K562 (cell line): ENCODE data around the gene OR5K2. TPM values are rescaled to one million over a fixed set of nuclear protein-coding genes. Genes with fewer than 3 reads are reported as not detected.

Source experiments
- BMI1 ChIP-seq: fragments of 150-350 bp; IDR thresholded peaks from 2 replicates; pipeline ENCODE4 v1.6.1; 2014; ENCODE audit warnings: low read length
- CREB3 ChIP-seq: fragments of 450-650 bp; conservative IDR thresholded peaks from 2 replicates; pipeline ENCODE4 v1.6.1; 2016; ENCODE audit warnings: missing genetic modification characterization, low read depth, mild to moderate bottlenecking, missing compliant biosample characterization, moderate library complexity
- FIP1L1 ChIP-seq: fragments of 200-400 bp; formaldehyde crosslinking; IDR thresholded peaks from 2 replicates; pipeline ENCODE4 v1.6.1; 2018; ENCODE audit warnings: mild to moderate bottlenecking, low read depth, low read length; ENCODE audit not compliant: poor library complexity, severe bottlenecking
- GATAD2B ChIP-seq: fragments of 450-650 bp; IDR thresholded peaks from 2 replicates; pipeline ENCODE4 v1.6.1; 2017; ENCODE audit warnings: mild to moderate bottlenecking, borderline replicate concordance
- GTF2E2 ChIP-seq: fragments of 200-800 bp; sonication (Bioruptor generic); IDR thresholded peaks from 2 replicates; pipeline ENCODE4 v1.6.1; 2016; ENCODE audit warnings: missing genetic modification characterization, missing compliant biosample characterization
- ILF3 ChIP-seq: fragments of 450-650 bp; IDR thresholded peaks from 2 replicates; pipeline ENCODE4 v1.6.1; 2018; ENCODE audit warnings: antibody characterized with exemption, mild to moderate bottlenecking, moderate library complexity, borderline replicate concordance
- IRF2 ChIP-seq: sonication (generic); formaldehyde crosslinking; IDR thresholded peaks from 2 replicates; pipeline ENCODE4 v1.8.1; 2022; ENCODE audit warnings: mild to moderate bottlenecking, missing genetic modification reagents
- MAFG ChIP-seq: fragments of 450-650 bp; conservative IDR thresholded peaks from 2 replicates; pipeline ENCODE4 v1.6.1; 2016; ENCODE audit warnings: missing genetic modification characterization, missing compliant biosample characterization
- POLR2H ChIP-seq: IDR thresholded peaks from 2 replicates; pipeline ENCODE4 v1.6.1; 2016; ENCODE audit warnings: missing genetic modification characterization, low read depth, mild to moderate bottlenecking, control low read depth, missing compliant biosample characterization, moderate library complexity
- POLR3G ChIP-seq: IDR thresholded peaks from 2 replicates; pipeline ENCODE4 v1.6.1; 2011; ENCODE audit not compliant: insufficient read length, insufficient replicate concordance; ENCODE audit errors: extremely low read depth
- RBM34 ChIP-seq: fragments of 200-400 bp; formaldehyde crosslinking; IDR thresholded peaks from 2 replicates; pipeline ENCODE4 v1.6.1; 2018; ENCODE audit warnings: low read length, borderline replicate concordance; ENCODE audit not compliant: insufficient read depth
- SIN3A ChIP-seq, 2 experiments: fragments of 150-350 bp in 1 of 2; IDR thresholded peaks; 2 replicates each; pipeline ENCODE4 v1.6.1; 2011 to 2016; ENCODE audit warnings: borderline replicate concordance in 2 of 2, low read depth in 2 of 2, low read length in 2 of 2, mild to moderate bottlenecking in 2 of 2, moderate library complexity in 2 of 2; ENCODE audit not compliant: control insufficient read depth in 1 of 2
- SMAD3 ChIP-seq: fragments of 450-650 bp; formaldehyde crosslinking; conservative IDR thresholded peaks from 2 replicates; pipeline ENCODE4 v1.4.0; 2020; ENCODE audit warnings: mild to moderate bottlenecking
- SPI1 ChIP-seq: IDR thresholded peaks from 2 replicates; pipeline ENCODE4 v1.6.1; 2011; ENCODE audit warnings: low read depth, low read length, control low read depth, borderline replicate concordance
- THAP7 ChIP-seq: fragments of 250-450 bp; sonication (Bioruptor Pico); IDR thresholded peaks from 2 replicates; pipeline ENCODE4 v1.5.0; 2021
- THRB ChIP-seq: fragments of 450-650 bp; formaldehyde crosslinking; conservative IDR thresholded peaks from 2 replicates; pipeline ENCODE4 v1.4.0; 2022; ENCODE audit warnings: mild to moderate bottlenecking, missing genetic modification characterization
- ZBTB33 ChIP-seq: sonication (generic); formaldehyde crosslinking; IDR thresholded peaks from 2 replicates; pipeline ENCODE4 v1.8.1; 2023; ENCODE audit warnings: mild to moderate bottlenecking, missing genetic modification reagents
- ZNF354B ChIP-seq: fragments of 250-450 bp; sonication (Bioruptor Pico); IDR thresholded peaks from 2 replicates; pipeline ENCODE4 v1.4.0; 2020
- ZNF707 ChIP-seq: fragments of 250-450 bp; sonication (Bioruptor Pico); conservative IDR thresholded peaks from 2 replicates; pipeline ENCODE4 v1.8.0; 2022; ENCODE audit warnings: inconsistent platforms, mild to moderate bottlenecking, moderate library complexity
- polyA plus RNA-seq, 8 experiments: library from polyadenylated mRNA; depleted of rRNA in 4 of 8; stranded (reverse) in 5 of 8; unstranded in 3 of 8; fragments of >200 nt; fragmentation: Nextera tagmentation in 2 of 8; fragmentation: Illumina TruSeq in 1 of 8; extraction: Ambion mirVana in 2 of 8; extraction: Trizol in 1 of 8; gene quantifications; 2 replicates each; pipeline versions ENCODE4 v1.2.1 to v1.2.3, GENCODE V29; 2011 to 2014; ENCODE audit warnings: inconsistent platforms in 1 of 8, missing spikeins in 1 of 8
- total RNA-seq, 7 experiments: library from RNA; depleted of rRNA in 6 of 7; stranded (reverse); fragments of >200 nt in 6 of 7; fragmentation: Illumina TruSeq in 2 of 7; extraction: Trizol in 2 of 7; gene quantifications; 2 replicates each; pipeline versions ENCODE4 v1.2.1 to v1.2.3, GENCODE V29; 2011 to 2021; ENCODE audit warnings: low replicate concordance in 1 of 7
- TF ChIP-seq, protein P1 (sequence below): fragments of 200-800 bp; sonication (Bioruptor generic); IDR thresholded peaks from 2 replicates; pipeline ENCODE4 v1.6.1; 2017; ENCODE audit warnings: missing genetic modification characterization, missing compliant biosample characterization

Gene OR5K2
- total and polyA plus RNA-seq, 9 of the 15 experiments (the other 6 are each of a cell fraction or from before 2014, with no cell fraction given) = not detected

DNA sequence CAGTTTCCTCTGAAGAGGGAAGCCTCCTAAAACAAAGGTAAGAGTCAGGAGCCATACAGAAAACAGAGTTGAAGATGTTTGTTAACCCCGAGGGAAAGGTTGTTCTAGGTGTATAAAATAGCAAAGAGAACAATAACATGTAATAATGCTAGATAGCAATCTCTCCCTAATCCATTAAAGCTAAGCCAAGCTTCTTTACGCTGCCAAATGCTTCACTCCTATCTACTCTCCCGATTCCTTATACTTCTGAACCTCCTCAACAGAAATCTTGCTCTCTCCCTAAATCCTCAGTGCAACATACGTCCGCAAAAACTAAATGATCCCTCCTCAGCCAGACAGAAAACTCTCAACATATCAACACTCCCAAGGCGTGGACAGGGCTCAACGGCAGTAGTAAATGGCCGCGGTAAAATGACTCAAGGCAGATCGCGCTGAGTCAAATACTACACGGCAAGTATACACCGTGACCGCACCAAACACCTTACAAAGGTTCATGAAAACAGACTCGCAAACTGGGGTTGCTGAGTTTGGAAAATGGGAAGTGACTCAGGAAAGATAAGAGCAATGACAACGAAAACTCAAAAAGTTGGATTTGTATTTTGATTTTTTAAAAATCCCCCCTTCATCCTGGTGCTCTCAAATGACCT is 24.5 kb downstream of the OR5K2 start (continued):
- TF ChIP-seq IRF2 (CRISPR knock-in tag) = no peak
- peak; percentile 28; the same call in 1 of the 2 replicates for TF ChIP-seq MAFG (tag)
- TF ChIP-seq ZNF354B = no peak
- TF ChIP-seq, protein P1, sequence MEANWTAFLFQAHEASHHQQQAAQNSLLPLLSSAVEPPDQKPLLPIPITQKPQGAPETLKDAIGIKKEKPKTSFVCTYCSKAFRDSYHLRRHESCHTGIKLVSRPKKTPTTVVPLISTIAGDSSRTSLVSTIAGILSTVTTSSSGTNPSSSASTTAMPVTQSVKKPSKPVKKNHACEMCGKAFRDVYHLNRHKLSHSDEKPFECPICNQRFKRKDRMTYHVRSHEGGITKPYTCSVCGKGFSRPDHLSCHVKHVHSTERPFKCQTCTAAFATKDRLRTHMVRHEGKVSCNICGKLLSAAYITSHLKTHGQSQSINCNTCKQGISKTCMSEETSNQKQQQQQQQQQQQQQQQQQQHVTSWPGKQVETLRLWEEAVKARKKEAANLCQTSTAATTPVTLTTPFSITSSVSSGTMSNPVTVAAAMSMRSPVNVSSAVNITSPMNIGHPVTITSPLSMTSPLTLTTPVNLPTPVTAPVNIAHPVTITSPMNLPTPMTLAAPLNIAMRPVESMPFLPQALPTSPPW (CRISPR knock-in tag) = no peak
- TF ChIP-seq ZBTB33 = no peak
- TF ChIP-seq RBM34 = no peak
- TF ChIP-seq THAP7 (CRISPR knock-in tag) = no peak
- no peak for TF ChIP-seq ZNF707 (CRISPR knock-in tag)
- TF ChIP-seq GTF2E2 (tag) = 0 out of 2 replicates have a peak, but pooled peaks have one; percentile 28
- no peak for TF ChIP-seq SMAD3
- no peak for TF ChIP-seq ILF3
- TF ChIP-seq THRB (CRISPR knock-in tag) = no peak
- 0 out of 4 replicates have a peak, but pooled peaks of 1 of the 2 experiments have one; percentile 5 for TF ChIP-seq SIN3A (IDR thresholded peaks at IDR 0.05; ENCODE audit: borderline replicate concordance in 2 of 2, control insufficient read depth in 1 of 2, low read depth in 2 of 2, low read length in 2 of 2)
- TF ChIP-seq FIP1L1 = no peak
- TF ChIP-seq CREB3 = no peak
- no peak for TF ChIP-seq BMI1
- no peak for TF ChIP-seq POLR2H
- peak; percentile 65; the same call in 1 of the 2 replicates for TF ChIP-seq SPI1
- TF ChIP-seq POLR3G = no peak
- no peak for TF ChIP-seq GATAD2B
